Mammary epithelial cell (primary cell): ENCODE results near the gene FAM229A.

Experiments
- CTCF ChIP-seq, 2 donors: IDR thresholded peaks in 1 of 2; conservative IDR thresholded peaks in 1 of 2; 2 replicates each; pipeline ENCODE4 v1.5.1; 2011 to 2012; ENCODE audit warnings: inconsistent platforms in 2 of 2, low read length in 2 of 2, mild to moderate bottlenecking in 2 of 2, control low read depth in 1 of 2, low read depth in 1 of 2; ENCODE audit not compliant: insufficient read depth in 1 of 2; ENCODE audit errors: extremely low read depth in 1 of 2
- EZH2 ChIP-seq: IDR thresholded peaks from 2 replicates; pipeline ENCODE4 v1.6.1; 2012; ENCODE audit warnings: low read length, inconsistent platforms, borderline replicate concordance

GRCh38 chr1:32399843-32400242 lies 37.6 kb upstream of the FAM229A start:
- TF ChIP-seq CTCF (conservative IDR thresholded peaks at IDR 0.05 in 1 of 2, IDR thresholded peaks at IDR 0.05 in 1 of 2; ENCODE audit: extremely low read depth in 1 of 2, insufficient read depth in 1 of 2, low read depth in 1 of 2, low read length in 2 of 2) (no peak), EZH2 (no peak)
